Activated naive CD4-positive, alpha-beta T cell treated with anti-CD3 and anti-CD28 coated beads for 36 hours (primary cell): ENCODE results near the gene PGD. TPM values are rescaled to one million over a fixed set of nuclear protein-coding genes. Genes with fewer than 3 reads are reported as not detected.
A peak's percentile ranks its signal among the peaks of the same experiment; 100 is the strongest.
"Not testable (repeated sequence)": the region's sequence is repeated elsewhere in the genome, so short reads cannot be mapped to it uniquely, and the experiment has no call there.

Experiments used
- CTCF ChIA-PET: fragments of 350-600 bp; sonication (Branson Sonifier 250); formaldehyde crosslinking; loops from one replicate; lab custom pipeline; 2021; ENCODE audit warnings: antibody characterized with exemption; lab: Charles Lee
- DNase-seq: peaks from one replicate; pipeline ENCODE4 v3.0.0-alpha.2; 2020
- H3K27ac Mint-ChIP-seq: one replicate; pipeline ENCODE4 v1.8.0; 2021; ENCODE audit warnings: mild to moderate bottlenecking, mixed read lengths
- H3K27me3 Mint-ChIP-seq: one replicate; pipeline ENCODE4 v1.8.0; 2021; ENCODE audit warnings: low read depth, mixed read lengths
- H3K36me3 Mint-ChIP-seq: one replicate; pipeline ENCODE4 v1.8.0; 2021; ENCODE audit warnings: low read depth, mixed read lengths
- H3K4me1 Mint-ChIP-seq: one replicate; pipeline ENCODE4 v1.8.0; 2021; ENCODE audit warnings: low read depth, mixed read lengths
- H3K4me3 Mint-ChIP-seq: one replicate; pipeline ENCODE4 v1.8.0; 2021; ENCODE audit warnings: mild to moderate bottlenecking, moderate library complexity, mixed read lengths
- H3K9me3 Mint-ChIP-seq: one replicate; pipeline ENCODE4 v1.8.0; 2021; ENCODE audit warnings: mixed read lengths
- intact Hi-C: fragments of 100-400 bp; cut with micrococcal nuclease; formaldehyde crosslinking; loops from one replicate; pipeline ENCODE4 v1.15.1; 2023
- total RNA-seq, 2 experiments: library from RNA; stranded (reverse); gene quantifications; one replicate each; pipeline ENCODE4 v1.2.3, GENCODE V29; 2021

Gene PGD
- total RNA-seq, 2 experiments from 2014 or later = 94.8 to 101 TPM

GRCh38 chr1:10444248-10444647 lies 45.4 kb downstream of the PGD start:
- Mint-ChIP-seq H3K27ac (no peak overlapping the region), H3K36me3 (peaks cover 2% of the 10 kb centered on the region), H3K4me1 (no peaks in the 10 kb centered on the region), H3K4me3 (no peak overlapping the region), H3K27me3 (no peaks in the 10 kb centered on the region), H3K9me3 (no peaks in the 10 kb centered on the region)
- DNase-seq = no peak
- intact Hi-C loops = no loop called here
- CTCF ChIA-PET = interaction anchor here (0.7 kb wide), 1 partner anchor 21 kb away, joined by 4 read pairs; no protein-coding TSS in a partner anchor

- intact Hi-C loops = no loop called here
- no peak overlapping the region for H3K27ac Mint-ChIP-seq
- H3K36me3 Mint-ChIP-seq = peaks cover 2% of the 10 kb centered on the region
- no peaks in the 10 kb centered on the region for H3K4me1 Mint-ChIP-seq
- no peaks in the 10 kb centered on the region for H3K27me3 Mint-ChIP-seq
- CTCF ChIA-PET = interaction anchor here (0.7 to 1.0 kb wide), 2 partner anchors 10 to 20 kb away, joined by 4 read pairs; no protein-coding TSS in a partner anchor
- no peaks in the 10 kb centered on the region for H3K9me3 Mint-ChIP-seq
- DNase-seq = no peak
- H3K4me3 Mint-ChIP-seq = no peak overlapping the region
Measured at GRCh38 chr1:10444795-10445397, 46.0 kb downstream of the PGD start.

GRCh38 chr1:10446790-10447422 lies 48.0 kb downstream of the PGD start:
- Mint-ChIP-seq H3K27ac (no peak overlapping the region), H3K27me3 (no peaks in the 10 kb centered on the region)
- CTCF ChIA-PET = interaction anchor here (0.8 kb wide), 1 partner anchor 48 kb away, joined by 3 read pairs; no protein-coding TSS in a partner anchor

GRCh38 chr1:10449751-10450150 lies 50.9 kb downstream of the PGD start, which contains the start of gene CORT:
Gene CORT, plus strand, starts transcription at chr1:10450031. Its CDS starts 193 bp downstream, at chr1:10450224.
- no peaks in the 10 kb centered on the region for H3K9me3 Mint-ChIP-seq
- intact Hi-C loops = no loop called here
- H3K27me3 Mint-ChIP-seq = no peaks in the 10 kb centered on the region
- H3K27ac Mint-ChIP-seq = no peak within 1 kb of the TSS
- H3K4me3 Mint-ChIP-seq = no peak within 1 kb of the TSS
- peaks cover 4% of the 10 kb centered on the region for H3K36me3 Mint-ChIP-seq
- no peak for DNase-seq
- H3K4me1 Mint-ChIP-seq = no peaks in the 10 kb centered on the region
- CTCF ChIA-PET = no interaction called here

More at GRCh38 chr1:10446790-10447422, 48.0 kb downstream of the PGD start:
- intact Hi-C loops = no loop called here
- no peaks in the 10 kb centered on the region for H3K4me1 Mint-ChIP-seq
- DNase-seq = no peak
- H3K9me3 Mint-ChIP-seq = no peaks in the 10 kb centered on the region
- peaks cover 2% of the 10 kb centered on the region for H3K36me3 Mint-ChIP-seq
- no peak overlapping the region for H3K4me3 Mint-ChIP-seq

GRCh38 chr1:10450156-10450814 lies 51.4 kb downstream of the PGD start:
- no peaks in the 10 kb centered on the region for H3K27me3 Mint-ChIP-seq
- H3K27ac Mint-ChIP-seq = no peak overlapping the region
- CTCF ChIA-PET = no interaction called here
- no peak for DNase-seq
- peaks cover 4% of the 10 kb centered on the region for H3K36me3 Mint-ChIP-seq
- intact Hi-C loops = no loop called here
- H3K9me3 Mint-ChIP-seq = no peaks in the 10 kb centered on the region
- H3K4me1 Mint-ChIP-seq = no peaks in the 10 kb centered on the region
- no peak overlapping the region for H3K4me3 Mint-ChIP-seq

- CTCF ChIA-PET = no interaction called here
- Mint-ChIP-seq H3K4me1 (no peaks in the 10 kb centered on the region), H3K4me3 (no peak overlapping the region), H3K9me3 (no peaks in the 10 kb centered on the region), H3K27me3 (no peaks in the 10 kb centered on the region), H3K36me3 (peaks cover 4% of the 10 kb centered on the region), H3K27ac (no peak overlapping the region)
- DNase-seq = no peak
- intact Hi-C loops = no loop called here
Measured at GRCh38 chr1:10450836-10451235, 52.0 kb downstream of the PGD start.

GRCh38 chr1:10451287-10451686 lies 52.4 kb downstream of the PGD start:
- Mint-ChIP-seq H3K27ac (no peak overlapping the region), H3K36me3 (peaks cover 7% of the 10 kb centered on the region), H3K4me3 (no peak overlapping the region), H3K4me1 (no peaks in the 10 kb centered on the region), H3K9me3 (no peaks in the 10 kb centered on the region), H3K27me3 (no peaks in the 10 kb centered on the region)
- CTCF ChIA-PET = no interaction called here
- no peak for DNase-seq
- intact Hi-C loops = no loop called here

GRCh38 chr1:10456048-10456447 lies 57.2 kb downstream of the PGD start:
- Mint-ChIP-seq H3K36me3 (peaks cover 16% of the 10 kb centered on the region), H3K27ac (peak overlapping the region; percentile 4), H3K4me1 (peaks cover 6% of the 10 kb centered on the region), H3K27me3 (no peaks in the 10 kb centered on the region), H3K4me3 (no peak overlapping the region), H3K9me3 (no peaks in the 10 kb centered on the region)
- no peak for DNase-seq
- CTCF ChIA-PET = interaction anchor here (0.6 to 2.2 kb wide), 4 partner anchors 10 to 803 kb away, joined by 3 to 4 read pairs (median 3); no protein-coding TSS in a partner anchor
- intact Hi-C loops = no loop called here

- Mint-ChIP-seq H3K4me1 (peaks cover 6% of the 10 kb centered on the region), H3K36me3 (peaks cover 21% of the 10 kb centered on the region), H3K9me3 (no peaks in the 10 kb centered on the region), H3K27ac (peak overlapping the region; percentile 37), H3K27me3 (no peaks in the 10 kb centered on the region), H3K4me3 (no peak overlapping the region)
- DNase-seq = no peak
- CTCF ChIA-PET = interaction anchor here (0.6 to 1.6 kb wide), 3 partner anchors 37 to 803 kb away, joined by 3 read pairs; no protein-coding TSS in a partner anchor
- intact Hi-C loops = no loop called here
Measured at GRCh38 chr1:10456661-10457060, 57.8 kb downstream of the PGD start.

GRCh38 chr1:10457462-10457861 lies 58.6 kb downstream of the PGD start:
- H3K4me3 Mint-ChIP-seq, H3K9me3 Mint-ChIP-seq, H3K27ac Mint-ChIP-seq, H3K27me3 Mint-ChIP-seq, H3K4me1 Mint-ChIP-seq, intact Hi-C loops, DNase-seq: not testable (repeated sequence)
- peaks cover 22% of the 10 kb centered on the region for H3K36me3 Mint-ChIP-seq
- CTCF ChIA-PET = interaction anchor here (1.6 kb wide), 1 partner anchor 37 kb away, joined by 3 read pairs; no protein-coding TSS in a partner anchor

- Mint-ChIP-seq H3K9me3 (no peaks in the 10 kb centered on the region), H3K36me3 (peaks cover 24% of the 10 kb centered on the region), H3K27me3 (no peaks in the 10 kb centered on the region), H3K4me1 (peaks cover 6% of the 10 kb centered on the region), H3K4me3 (no peak overlapping the region), H3K27ac (no peak overlapping the region)
- CTCF ChIA-PET = interaction anchor here (0.6 to 0.8 kb wide), 2 partner anchors 580 to 673 kb away, joined by 3 read pairs; no protein-coding TSS in a partner anchor
- intact Hi-C loops = no loop called here
- no peak for DNase-seq
Measured at GRCh38 chr1:10457875-10458274, 59.0 kb downstream of the PGD start.

- Mint-ChIP-seq H3K27ac (peak overlapping the region; percentile 16), H3K9me3 (no peaks in the 10 kb centered on the region), H3K36me3 (peaks cover 30% of the 10 kb centered on the region), H3K27me3 (no peaks in the 10 kb centered on the region), H3K4me3 (no peak overlapping the region), H3K4me1 (peaks cover 6% of the 10 kb centered on the region)
- DNase-seq = no peak
- intact Hi-C loops = no loop called here
- CTCF ChIA-PET = no interaction called here
Measured at GRCh38 chr1:10459184-10459583, 60.3 kb downstream of the PGD start.
